PC-9 (cell line): ENCODE measurements around the gene PPP2R5B. TPM values are rescaled to one million over a fixed set of nuclear protein-coding genes. Genes with fewer than 3 reads are reported as not detected.

Experiments
- BruUV-seq: library from RNA; stranded (reverse); fragments of 400-500 nt; replicated peaks from 2 replicates; lab custom pipeline; 2021; lab: Mats Ljungman, UMichigan
- CTCF ChIA-PET: fragments of 300-600 bp; sonication (Branson Sonifier 250); formaldehyde crosslinking; loops from one replicate; lab custom pipeline; 2022; ENCODE audit warnings: antibody characterized with exemption; lab: Charles Lee
- POLR2A ChIA-PET: fragments of 300-600 bp; sonication (Branson Sonifier 250); formaldehyde crosslinking; loops from one replicate; lab custom pipeline; 2022; ENCODE audit warnings: antibody characterized with exemption; ENCODE audit not compliant: unreplicated experiment; lab: Charles Lee
- DNase-seq, 2 experiments: peaks; one replicate each; pipeline versions ENCODE4 v3.0.0 to v3.0.0-alpha.2; 2015 to 2022; ENCODE audit warnings: mixed read lengths in 1 of 2
- H2AFZ ChIP-seq: fragments of 200-600 bp; sonication (generic); 2 replicates; pipeline ENCODE4 v1.8.1; 2017; ENCODE audit warnings: antibody characterized with exemption
- H3F3A ChIP-seq: fragments of 200-600 bp; sonication (generic); 2 replicates; pipeline ENCODE4 v1.8.1; 2017; ENCODE audit warnings: antibody characterized with exemption, mild to moderate bottlenecking, low read depth; ENCODE audit not compliant: insufficient read depth
- H3K27ac ChIP-seq: fragments of 200-600 bp; sonication (generic); 2 replicates; pipeline ENCODE4 v1.6.1; 2016; ENCODE audit warnings: mixed run types
- H3K27me3 ChIP-seq: fragments of 200-600 bp; sonication (generic); 2 replicates; pipeline ENCODE4 v1.6.1; 2016; ENCODE audit warnings: low read depth, mixed run types; ENCODE audit not compliant: insufficient read depth
- H3K36me3 ChIP-seq: fragments of 200-600 bp; sonication (generic); 2 replicates; pipeline ENCODE4 v1.6.1; 2016; ENCODE audit warnings: low read depth, mixed run types
- H3K4me1 ChIP-seq: fragments of 200-600 bp; sonication (generic); replicated peaks from 2 replicates; pipeline ENCODE4 v1.6.1; 2016; ENCODE audit warnings: mixed run types; ENCODE audit not compliant: insufficient read depth
- H3K4me2 ChIP-seq: fragments of 200-600 bp; sonication (generic); 2 replicates; pipeline ENCODE4 v1.6.1; 2017; ENCODE audit warnings: mixed run types
- H3K4me3 ChIP-seq: fragments of 200-600 bp; sonication (generic); 2 replicates; pipeline ENCODE4 v1.6.1; 2016; ENCODE audit warnings: mixed run types
- H3K79me2 ChIP-seq: fragments of 200-600 bp; sonication (generic); 2 replicates; pipeline ENCODE4 v1.6.1; 2017; ENCODE audit warnings: low read depth, mixed run types
- H3K9me2 ChIP-seq: fragments of 200-600 bp; sonication (generic); 2 replicates; pipeline ENCODE4 v1.8.1; 2017; ENCODE audit warnings: mild to moderate bottlenecking; ENCODE audit not compliant: insufficient read depth
- H3K9me3 ChIP-seq: fragments of 200-600 bp; sonication (generic); 2 replicates; pipeline ENCODE4 v1.8.1; 2016; ENCODE audit warnings: low read depth; ENCODE audit not compliant: insufficient read depth
- H4K20me1 ChIP-seq: fragments of 200-600 bp; sonication (generic); 2 replicates; pipeline ENCODE4 v1.8.1; 2017; ENCODE audit not compliant: insufficient read depth
- EZH2 ChIP-seq: fragments of 200-600 bp; sonication (generic); IDR thresholded peaks from 2 replicates; pipeline ENCODE4 v1.8.0; 2017; ENCODE audit warnings: antibody characterized with exemption, low read depth
- intact Hi-C: fragments of 100-400 bp; cut with micrococcal nuclease; formaldehyde crosslinking; loops from one replicate; pipeline ENCODE4 v1.10.0; 2022; ENCODE audit not compliant: unreplicated experiment
- total RNA-seq: library from RNA; stranded (reverse); gene quantifications from 2 replicates; pipeline ENCODE4 v1.2.3, GENCODE V29; 2021
- TF ChIP-seq, protein P1 (sequence below): fragments of 200-600 bp; sonication (generic); conservative IDR thresholded peaks from 2 replicates; pipeline ENCODE4 v1.6.1; 2017; ENCODE audit warnings: mixed run types, antibody characterized with exemption, mild to moderate bottlenecking, moderate library complexity

PPP2R5B gene
- total RNA-seq, 1 experiment from 2014 or later, result 13.7 TPM

DNA sequence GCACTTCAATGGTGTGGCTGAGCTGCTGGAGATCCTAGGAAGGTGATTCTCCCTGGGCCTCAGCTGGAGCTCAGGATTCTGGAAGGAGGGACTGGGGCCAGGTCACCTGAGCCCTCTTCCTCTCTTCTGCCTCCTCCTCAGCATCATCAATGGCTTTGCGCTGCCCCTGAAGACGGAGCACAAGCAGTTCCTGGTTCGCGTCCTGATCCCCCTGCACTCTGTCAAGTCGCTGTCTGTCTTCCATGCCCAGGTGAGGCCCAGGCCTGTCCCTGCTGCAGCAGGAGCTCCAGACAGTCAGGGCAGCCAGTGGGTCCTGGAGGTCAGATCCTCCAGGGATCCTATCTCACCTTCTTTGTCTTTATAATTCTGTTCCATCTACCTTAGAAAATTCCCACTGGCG is 5.9 kb downstream of the PPP2R5B start:
- intact Hi-C loops, result no loop called here
- Histone ChIP-seq H3K9me3 (no peaks in the 10 kb centered on the region), H3F3A (no peaks in the 10 kb centered on the region), H4K20me1 (no peaks in the 10 kb centered on the region), H3K4me1 (peaks cover under 1% of the 10 kb centered on the region; the same call in 1 of the 2 replicates), H3K9me2 (no peaks in the 10 kb centered on the region), H3K79me2 (no peaks in the 10 kb centered on the region), H2AFZ (no peak overlapping the region), H3K4me2 (no peak overlapping the region), H3K27ac (no peak overlapping the region), H3K27me3 (no peaks in the 10 kb centered on the region), H3K36me3 (no peaks in the 10 kb centered on the region), H3K4me3 (no peak overlapping the region)
- ChIA-PET POLR2A (interaction anchor here (0.6 to 0.7 kb wide), 2 partner anchors 181 to 547 kb away, joined by 3 to 4 read pairs; no protein-coding TSS in a partner anchor), CTCF (no interaction called here)
- no TSS peak for BruUV-seq
- no peak for TF ChIP-seq EZH2
- TF ChIP-seq, protein P1, sequence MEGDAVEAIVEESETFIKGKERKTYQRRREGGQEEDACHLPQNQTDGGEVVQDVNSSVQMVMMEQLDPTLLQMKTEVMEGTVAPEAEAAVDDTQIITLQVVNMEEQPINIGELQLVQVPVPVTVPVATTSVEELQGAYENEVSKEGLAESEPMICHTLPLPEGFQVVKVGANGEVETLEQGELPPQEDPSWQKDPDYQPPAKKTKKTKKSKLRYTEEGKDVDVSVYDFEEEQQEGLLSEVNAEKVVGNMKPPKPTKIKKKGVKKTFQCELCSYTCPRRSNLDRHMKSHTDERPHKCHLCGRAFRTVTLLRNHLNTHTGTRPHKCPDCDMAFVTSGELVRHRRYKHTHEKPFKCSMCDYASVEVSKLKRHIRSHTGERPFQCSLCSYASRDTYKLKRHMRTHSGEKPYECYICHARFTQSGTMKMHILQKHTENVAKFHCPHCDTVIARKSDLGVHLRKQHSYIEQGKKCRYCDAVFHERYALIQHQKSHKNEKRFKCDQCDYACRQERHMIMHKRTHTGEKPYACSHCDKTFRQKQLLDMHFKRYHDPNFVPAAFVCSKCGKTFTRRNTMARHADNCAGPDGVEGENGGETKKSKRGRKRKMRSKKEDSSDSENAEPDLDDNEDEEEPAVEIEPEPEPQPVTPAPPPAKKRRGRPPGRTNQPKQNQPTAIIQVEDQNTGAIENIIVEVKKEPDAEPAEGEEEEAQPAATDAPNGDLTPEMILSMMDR, result no peak
- DNase-seq, result no peak

DNA sequence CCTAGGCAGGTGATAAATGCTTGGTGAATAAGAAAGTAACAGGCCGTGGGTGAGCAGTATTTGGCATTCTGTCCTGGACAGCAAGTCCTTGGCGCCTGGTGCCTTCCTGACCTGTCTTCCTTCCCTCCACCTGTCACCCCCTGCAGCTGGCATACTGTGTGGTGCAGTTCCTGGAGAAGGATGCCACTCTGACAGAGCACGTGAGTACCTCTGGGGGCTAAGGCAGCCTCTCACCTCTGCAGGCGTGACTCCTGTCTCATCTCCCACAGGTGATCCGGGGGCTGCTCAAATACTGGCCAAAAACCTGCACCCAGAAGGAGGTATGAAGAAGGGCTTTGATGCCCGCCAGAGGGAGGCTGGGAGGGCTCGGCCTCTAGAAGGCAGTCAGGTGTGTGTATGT is 6.8 kb downstream of the PPP2R5B start:
- no TSS peak for BruUV-seq
- Histone ChIP-seq H3K4me1 (no peaks in the 10 kb centered on the region), H3K4me3 (no peak overlapping the region), H3K9me2 (no peaks in the 10 kb centered on the region), H3F3A (no peaks in the 10 kb centered on the region), H3K27me3 (no peaks in the 10 kb centered on the region), H3K4me2 (no peak overlapping the region), H4K20me1 (no peaks in the 10 kb centered on the region), H2AFZ (no peak overlapping the region), H3K36me3 (no peaks in the 10 kb centered on the region), H3K9me3 (no peaks in the 10 kb centered on the region), H3K27ac (no peak overlapping the region), H3K79me2 (no peaks in the 10 kb centered on the region)
- POLR2A ChIA-PET, result no interaction called here
- TF ChIP-seq, protein P1, result no peak
- no peak for TF ChIP-seq EZH2
- DNase-seq, result no peak
- intact Hi-C loops, result no loop called here
- CTCF ChIA-PET, result no interaction called here

DNA sequence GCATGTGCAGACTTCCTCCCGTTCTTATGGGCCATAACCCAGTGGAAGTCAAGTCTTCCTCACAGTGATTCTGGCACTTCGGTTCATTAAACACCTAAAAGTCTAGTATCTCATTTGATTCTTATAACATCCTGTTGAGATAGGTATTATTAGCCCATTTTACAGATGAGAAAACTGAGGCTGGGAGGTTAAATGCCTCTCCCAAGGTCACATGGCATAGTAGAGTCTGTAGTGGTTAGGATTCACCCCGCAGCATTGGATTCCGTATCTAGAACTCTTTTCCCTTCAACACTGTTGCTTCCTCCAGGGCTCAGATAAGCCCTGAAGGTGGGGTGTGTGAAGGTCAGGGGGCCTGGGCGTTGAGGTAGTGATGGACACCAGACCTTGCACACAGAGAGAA is 7.8 kb downstream of the PPP2R5B start:
- no peak for DNase-seq
- no peaks in the 10 kb centered on the region for H3F3A ChIP-seq
- no TSS peak for BruUV-seq
- no peaks in the 10 kb centered on the region for H3K9me3 ChIP-seq
- POLR2A ChIA-PET, result no interaction called here
- H2AFZ ChIP-seq, result no peak overlapping the region
- H3K4me1 ChIP-seq, result no peaks in the 10 kb centered on the region
- H3K4me3 ChIP-seq, result no peak overlapping the region
- no peaks in the 10 kb centered on the region for H4K20me1 ChIP-seq
- no peak for TF ChIP-seq EZH2
- TF ChIP-seq, protein P1, result no peak
- intact Hi-C loops, result no loop called here
- no peaks in the 10 kb centered on the region for H3K9me2 ChIP-seq
- CTCF ChIA-PET, result interaction anchor here (0.6 to 1.0 kb wide), 2 partner anchors 23 to 49 kb away, joined by 3 to 4 read pairs; no protein-coding TSS in a partner anchor
- no peak overlapping the region for H3K27ac ChIP-seq
- no peaks in the 10 kb centered on the region for H3K79me2 ChIP-seq
- H3K36me3 ChIP-seq, result no peaks in the 10 kb centered on the region
- H3K4me2 ChIP-seq, result no peak overlapping the region
- H3K27me3 ChIP-seq, result no peaks in the 10 kb centered on the region
